A204.1 (cell line): Measurements from ENCODE around the gene THUMPD1.
"Not testable (repeated sequence)": the region's sequence is repeated elsewhere in the genome, so short reads cannot be mapped to it uniquely, and the experiment has no call there.

Experiments used
- FAIRE-seq: peaks from 2 replicates; lab custom pipeline; 2012; peaks lifted over from hg19 to GRCh38; lab: Jason Lieb, UNC

The THUMPD1 gene, protein sequence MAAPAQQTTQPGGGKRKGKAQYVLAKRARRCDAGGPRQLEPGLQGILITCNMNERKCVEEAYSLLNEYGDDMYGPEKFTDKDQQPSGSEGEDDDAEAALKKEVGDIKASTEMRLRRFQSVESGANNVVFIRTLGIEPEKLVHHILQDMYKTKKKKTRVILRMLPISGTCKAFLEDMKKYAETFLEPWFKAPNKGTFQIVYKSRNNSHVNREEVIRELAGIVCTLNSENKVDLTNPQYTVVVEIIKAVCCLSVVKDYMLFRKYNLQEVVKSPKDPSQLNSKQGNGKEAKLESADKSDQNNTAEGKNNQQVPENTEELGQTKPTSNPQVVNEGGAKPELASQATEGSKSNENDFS

DNA sequence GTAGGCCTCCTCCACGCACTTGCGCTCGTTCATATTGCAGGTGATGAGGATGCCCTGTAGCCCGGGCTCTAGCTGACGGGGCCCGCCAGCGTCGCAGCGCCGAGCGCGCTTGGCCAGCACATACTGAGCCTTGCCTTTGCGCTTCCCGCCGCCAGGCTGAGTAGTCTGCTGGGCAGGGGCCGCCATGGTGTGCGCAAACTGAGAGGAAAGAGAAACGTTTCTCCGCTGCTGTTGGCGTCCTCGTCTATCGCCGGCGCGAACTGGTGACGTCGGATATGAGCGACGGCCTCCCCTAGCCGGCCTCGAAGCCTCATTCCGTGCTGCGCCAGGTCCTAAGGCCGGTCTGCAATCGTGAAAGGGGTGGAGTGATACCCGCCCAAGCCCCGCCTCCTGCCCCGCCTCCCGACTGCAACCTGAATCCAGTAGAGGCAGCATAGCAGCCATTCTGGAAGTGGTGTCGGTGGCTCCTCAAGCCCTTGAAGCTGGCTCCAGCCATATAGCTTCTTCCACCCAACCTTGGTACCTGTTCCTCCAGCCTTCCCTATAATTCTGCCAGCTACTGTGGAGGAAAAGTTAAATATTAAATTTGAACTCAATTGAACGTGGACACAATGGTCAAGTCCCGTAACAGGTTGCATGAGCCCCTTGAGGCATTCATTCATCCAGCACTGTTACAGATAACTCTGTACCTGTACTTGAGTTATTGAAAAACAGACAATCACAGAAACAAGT, at the start of gene THUMPD1:
Gene THUMPD1, minus strand, starts transcription at position 265 of the 732 bp plus-strand sequence. Its CDS starts 79 bp downstream, at position 186.
- no peak for FAIRE-seq

DNA sequence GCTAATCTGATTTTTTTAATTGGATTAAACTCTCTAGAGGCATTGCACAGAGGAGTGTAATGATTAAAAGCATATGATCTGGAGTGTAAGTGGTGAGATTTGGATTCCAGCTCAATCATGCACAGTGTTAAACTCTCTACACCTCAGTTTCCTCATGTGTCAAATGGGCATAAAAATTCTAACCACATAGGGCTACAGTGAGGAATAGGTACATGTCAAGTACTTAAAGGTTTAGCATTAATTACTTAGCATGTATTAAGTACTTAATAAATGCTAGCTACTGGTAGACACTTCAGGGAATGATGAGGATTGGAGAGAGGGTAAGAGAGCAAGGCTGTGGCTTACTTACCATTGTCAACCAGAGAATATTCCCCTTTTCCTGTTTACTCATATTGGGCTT, 47.5 kb upstream of the THUMPD1 start:
- no peak for FAIRE-seq

DNA sequence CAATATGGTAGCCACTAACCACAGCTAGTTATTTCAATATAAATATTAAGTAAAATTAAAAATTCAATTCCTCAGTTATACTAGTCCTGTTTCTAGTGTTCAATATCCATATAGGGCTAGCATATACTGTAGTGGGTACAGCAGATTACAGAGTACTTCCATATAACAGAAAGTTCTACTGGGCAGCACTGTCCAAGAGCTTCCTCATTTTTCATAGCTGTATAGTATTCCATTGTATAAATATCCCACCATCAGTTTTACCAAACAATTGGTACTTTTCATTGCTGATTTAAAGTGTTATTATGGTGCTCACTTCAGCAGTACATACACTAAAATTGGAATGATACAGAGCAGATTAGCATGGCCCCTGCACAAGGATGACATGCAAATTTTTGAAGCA, 42.6 kb upstream of the THUMPD1 start:
- no peak for FAIRE-seq

- no peak for FAIRE-seq
These were observed 40.9 kb upstream of the THUMPD1 start for GRCh38 chr16:20782470-20782869.

DNA sequence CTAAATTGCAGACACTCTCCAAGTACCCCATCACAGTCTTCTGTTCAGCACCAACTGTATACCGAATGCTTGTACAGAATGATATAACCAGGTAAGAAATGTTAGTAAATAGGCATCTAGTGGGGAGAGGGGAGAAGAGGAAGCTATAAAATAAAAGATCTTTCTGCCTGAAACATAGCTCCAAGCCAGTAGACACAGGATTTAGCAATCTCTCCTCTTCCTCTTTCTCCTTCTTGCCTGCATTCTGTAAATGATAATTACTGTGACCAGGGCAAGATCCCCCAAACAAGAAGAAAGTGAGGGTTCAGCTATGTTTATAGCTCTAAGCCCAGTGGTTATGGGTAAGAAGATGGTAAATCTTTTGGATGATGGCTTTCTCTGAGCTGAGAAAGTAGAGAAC, 40.1 kb upstream of the THUMPD1 start:
- FAIRE-seq, result no peak

- no peak for FAIRE-seq
These were observed 33.2 kb upstream of the THUMPD1 start for GRCh38 chr16:20774703-20775362.

GRCh38 chr16:20773679-20774078, 32.1 kb upstream of the THUMPD1 start:
- no peak for FAIRE-seq

GRCh38 chr16:20768818-20769217, 27.2 kb upstream of the THUMPD1 start:
- FAIRE-seq, result no peak

DNA sequence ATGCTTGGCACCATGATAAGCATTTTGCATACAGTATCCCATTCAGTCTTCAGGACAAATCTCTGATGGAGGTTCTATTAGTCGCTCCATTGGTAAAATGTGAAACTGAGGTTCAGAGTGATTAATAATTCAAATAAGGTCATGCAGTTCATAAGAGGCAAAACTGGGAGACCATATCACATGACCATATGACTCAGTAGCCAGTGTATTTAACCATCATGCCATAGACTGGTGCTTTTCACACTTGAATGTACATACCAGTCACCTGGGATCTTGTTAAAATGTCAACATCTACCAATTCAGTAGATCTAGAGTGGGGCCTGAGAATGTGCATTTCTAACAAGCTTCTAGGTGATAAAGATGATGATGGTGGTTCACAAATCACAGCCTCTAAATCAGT, 26.5 kb upstream of the THUMPD1 start:
- no peak for FAIRE-seq

DNA sequence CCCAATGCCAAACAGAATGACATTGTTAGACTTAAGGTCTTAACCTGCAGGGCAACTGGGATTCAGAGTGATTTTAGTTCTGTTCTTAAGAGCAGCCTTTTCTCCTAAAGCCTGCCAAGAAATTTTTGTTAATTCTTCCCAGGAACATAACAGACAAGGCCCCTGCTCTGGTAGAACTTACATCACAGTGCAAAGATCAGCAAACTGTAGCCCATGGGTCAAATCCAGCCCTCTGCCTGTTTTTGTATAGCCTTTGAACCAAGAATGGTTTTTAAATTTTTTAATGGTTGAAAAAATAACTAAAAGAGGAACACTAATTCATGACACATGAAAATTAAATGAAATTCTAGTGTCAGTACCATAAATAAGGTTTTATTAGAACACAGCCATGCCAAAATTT, 26.0 kb upstream of the THUMPD1 start:
- no peak for FAIRE-seq

DNA sequence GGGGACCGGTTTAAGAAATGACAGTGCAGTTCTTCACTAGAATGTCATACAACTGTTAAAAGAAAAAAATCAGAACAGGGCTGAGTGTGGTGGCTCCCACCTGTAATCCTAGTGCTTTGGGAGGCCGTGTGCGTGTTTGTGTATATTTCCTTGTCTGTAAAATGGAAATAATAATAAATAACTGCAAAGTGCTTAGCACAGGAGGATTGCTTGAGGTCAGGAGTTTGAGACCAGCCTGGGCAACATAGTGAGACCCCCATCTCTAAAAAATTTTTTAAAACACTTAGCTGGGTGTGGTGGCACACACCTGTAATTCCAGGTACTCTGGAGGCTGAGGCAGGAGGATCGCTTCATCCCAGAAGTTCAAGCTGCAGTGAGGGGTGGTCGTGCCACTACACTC, 24.7 kb upstream of the THUMPD1 start:
- FAIRE-seq, result no peak

DNA sequence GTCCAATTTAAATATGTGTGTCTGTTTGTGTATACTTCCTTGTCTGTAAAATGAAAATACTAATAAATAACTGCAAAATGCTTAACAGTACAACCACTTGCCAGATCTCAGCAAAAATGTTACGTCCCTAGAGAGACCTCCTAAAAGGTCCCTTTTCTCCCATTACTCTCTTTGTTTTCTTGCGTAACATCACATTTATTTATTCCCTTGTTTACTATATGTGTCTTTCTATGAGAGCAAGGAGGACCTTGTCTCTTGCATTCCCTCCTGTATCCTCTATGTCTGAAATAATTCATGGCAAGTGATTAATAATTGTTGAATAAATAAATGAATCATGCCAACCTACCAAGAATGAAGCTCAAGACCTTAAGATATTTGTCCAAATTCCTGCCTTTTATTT, 24.1 kb upstream of the THUMPD1 start:
- no peak for FAIRE-seq

GRCh38 chr16:20764448-20764847, 22.8 kb upstream of the THUMPD1 start:
- not testable (repeated sequence) for FAIRE-seq

- FAIRE-seq, result peak; percentile 53
These were observed 22.0 kb upstream of the THUMPD1 start, which contains the start of gene ACSM3 for GRCh38 chr16:20763461-20764232. TSS of gene ACSM3 (plus strand) at chr16:20764014. CDS start at chr16:20770035, 6,021 bp downstream.

DNA sequence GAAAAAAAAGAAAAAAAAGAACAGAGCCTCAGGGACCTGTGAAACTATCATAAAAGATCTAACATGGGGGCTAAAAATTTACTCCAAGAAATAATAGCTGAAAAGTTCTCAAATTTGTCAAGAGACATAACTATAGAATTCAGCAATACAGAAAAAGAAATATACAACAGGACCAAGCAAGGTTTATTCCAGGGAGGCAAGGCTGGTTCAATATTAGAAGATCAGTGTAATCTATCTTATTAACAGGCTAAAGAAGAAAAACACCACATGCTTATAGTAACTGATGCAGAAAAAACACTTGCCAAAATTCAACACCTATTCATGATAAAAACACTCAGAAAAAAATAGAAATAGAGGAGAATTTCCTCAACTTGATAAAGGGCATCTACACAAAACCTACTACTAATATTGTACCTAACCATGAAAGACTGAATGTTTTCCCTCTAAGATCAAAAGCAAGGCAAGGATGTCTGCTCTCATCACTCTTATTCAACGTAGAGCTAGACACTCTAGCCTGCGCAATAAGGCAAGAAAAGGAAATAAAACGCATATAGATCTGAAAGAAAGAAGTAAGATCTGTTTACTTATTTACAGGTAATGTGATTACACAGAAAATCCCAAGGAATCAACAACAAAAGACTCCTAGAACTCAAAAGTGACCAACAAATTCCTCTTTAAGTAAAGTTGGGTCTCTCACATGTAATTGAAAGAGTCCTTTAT, 20.9 kb upstream of the THUMPD1 start:
- no peak for FAIRE-seq

- no peak for FAIRE-seq
These were observed 19.6 kb upstream of the THUMPD1 start for GRCh38 chr16:20761175-20761574.

DNA sequence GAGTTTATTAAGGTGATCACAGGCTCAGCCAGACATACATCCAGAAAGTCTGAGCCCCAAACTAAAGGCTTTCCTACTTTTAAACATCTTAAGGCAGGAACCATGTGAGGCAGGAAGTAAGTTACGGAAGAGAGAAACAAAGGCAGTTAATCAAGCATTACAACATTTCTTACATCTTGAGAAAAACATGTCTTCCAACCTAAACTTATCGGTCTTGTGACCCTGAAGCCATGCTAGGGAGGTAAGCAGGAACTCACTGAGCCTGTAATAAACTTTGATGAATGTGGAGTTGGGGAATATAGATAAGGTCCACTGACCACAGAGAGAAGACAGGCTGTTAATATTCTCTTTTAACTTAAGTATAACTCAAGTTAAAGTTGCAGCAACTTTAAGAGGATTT, 18.7 kb upstream of the THUMPD1 start:
- FAIRE-seq, result no peak

DNA sequence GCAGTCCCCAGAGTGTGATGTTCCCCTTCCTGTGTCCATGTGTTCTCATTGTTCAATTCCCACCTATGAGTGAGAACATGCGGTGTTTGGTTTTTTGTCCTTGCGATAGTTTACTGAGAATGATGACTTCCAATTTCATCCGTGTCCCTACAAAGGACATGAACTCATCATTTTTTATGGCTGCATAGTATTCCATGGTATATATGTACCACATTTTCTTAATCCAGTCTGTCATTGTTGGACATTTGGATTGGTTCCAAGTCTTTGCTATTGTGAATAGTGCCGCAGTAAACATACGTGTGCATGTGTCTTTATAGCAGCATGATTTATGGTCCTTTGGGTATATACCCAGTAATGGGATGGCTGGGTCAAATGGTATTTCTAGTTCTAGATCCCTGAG, 14.2 kb upstream of the THUMPD1 start:
- FAIRE-seq, result not testable (repeated sequence)

- no peak for FAIRE-seq
These were observed 13.6 kb upstream of the THUMPD1 start for GRCh38 chr16:20755238-20755637.

GRCh38 chr16:20753727-20754126, 12.1 kb upstream of the THUMPD1 start:
- FAIRE-seq, result no peak

GRCh38 chr16:20750558-20750957, 8.9 kb upstream of the THUMPD1 start:
- FAIRE-seq, result no peak

DNA sequence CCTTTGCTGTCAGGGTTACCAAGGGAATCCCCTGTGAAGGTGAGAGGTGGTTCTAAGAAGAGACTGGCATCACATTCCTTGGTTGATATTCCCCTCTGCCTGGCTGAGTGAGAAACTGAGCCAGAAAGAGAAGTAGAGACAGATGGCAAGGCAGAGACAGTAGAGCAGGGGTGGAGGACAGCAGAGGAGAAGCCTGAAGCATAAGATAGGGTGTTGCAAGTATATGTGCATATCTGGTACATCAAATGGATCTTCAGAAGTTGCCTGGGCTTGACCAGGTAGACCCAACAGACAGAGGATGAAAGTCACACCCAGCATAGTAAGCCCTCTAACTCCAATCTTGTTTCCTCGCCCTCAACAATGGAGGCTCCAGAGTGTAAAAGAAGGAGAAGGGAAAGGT, 7.9 kb upstream of the THUMPD1 start:
- FAIRE-seq, result no peak
